Inflammatory macrophage (primary cell): ENCODE data around the gene NEDD4.
"Not testable (repeated sequence)": the region's sequence is repeated elsewhere in the genome, so short reads cannot be mapped to it uniquely, and the experiment has no call there.

Experiments
- DNase-seq, 2 donors: peaks; one replicate each; pipeline ENCODE4 v3.0.0-alpha.2; 2020 to 2022

NEDD4 gene

GRCh38 chr15:55954862-55955605 lies 38.4 kb downstream of the NEDD4 start:
- DNase-seq, result no peak

GRCh38 chr15:55952501-55953274 lies 40.7 kb downstream of the NEDD4 start:
- DNase-seq, result not testable (repeated sequence)

- DNase-seq, result not testable (repeated sequence)
These were observed 48.8 kb downstream of the NEDD4 start for GRCh38 chr15:55944606-55945005.

GRCh38 chr15:55942332-55942731 lies 51.1 kb downstream of the NEDD4 start:
- peak; percentile 74 to 81 for DNase-seq

- peak in 1 of 2 donors; percentile 26 for DNase-seq
These were observed 56.4 kb downstream of the NEDD4 start for GRCh38 chr15:55937040-55937439.

GRCh38 chr15:55928955-55929354 lies 64.5 kb downstream of the NEDD4 start:
- no peak for DNase-seq

GRCh38 chr15:55921744-55922143 lies 71.7 kb downstream of the NEDD4 start:
- no peak for DNase-seq

- peak; percentile 5 to 10 for DNase-seq
These were observed 75.5 kb downstream of the NEDD4 start for GRCh38 chr15:55917881-55918296.

- DNase-seq, result no peak
These were observed 76.6 kb downstream of the NEDD4 start for GRCh38 chr15:55916666-55917409.

GRCh38 chr15:55915876-55916567 lies 77.4 kb downstream of the NEDD4 start:
- DNase-seq, result no peak

- DNase-seq, result no peak
These were observed 78.2 kb downstream of the NEDD4 start for GRCh38 chr15:55915221-55915620.

- DNase-seq, result no peak
These were observed 79.0 kb downstream of the NEDD4 start for GRCh38 chr15:55914446-55914845.

- DNase-seq, result no peak
These were observed 80.4 kb downstream of the NEDD4 start for GRCh38 chr15:55912982-55913381.

GRCh38 chr15:55909036-55909811 lies 84.2 kb downstream of the NEDD4 start:
- DNase-seq, result no peak

- DNase-seq, result no peak
These were observed 85.6 kb downstream of the NEDD4 start for GRCh38 chr15:55907797-55908196.

GRCh38 chr15:55902981-55903380 lies 90.4 kb downstream of the NEDD4 start:
- no peak for DNase-seq

GRCh38 chr15:55900019-55900418 lies 93.4 kb downstream of the NEDD4 start:
- DNase-seq, result no peak

GRCh38 chr15:55899537-55899936 lies 93.9 kb downstream of the NEDD4 start:
- no peak for DNase-seq

- DNase-seq, result peak; percentile 18 to 23
These were observed 95.7 kb downstream of the NEDD4 start for GRCh38 chr15:55897560-55898336.

- DNase-seq, result no peak
These were observed 98.9 kb downstream of the NEDD4 start for GRCh38 chr15:55894399-55894965.

- DNase-seq, result no peak
These were observed 99.6 kb downstream of the NEDD4 start for GRCh38 chr15:55893852-55894251.
